Measurements from ENCODE around the gene LUC7L3.
"Not testable (repeated sequence)": the region's sequence is repeated elsewhere in the genome, so short reads cannot be mapped to it uniquely, and the experiment has no call there.

Gene LUC7L3

GRCh38 chr17:50719144-50719923, at the start of gene LUC7L3:
LUC7L3 (plus strand) TSS chr17:50719603; CDS start chr17:50719733, 130 bp downstream.
- DNase-seq, result peak; percentile 94

GRCh38 chr17:50672071-50672470, 47.3 kb upstream of the LUC7L3 start:
- no peak for DNase-seq

GRCh38 chr17:50672831-50673551, 46.4 kb upstream of the LUC7L3 start:
- DNase-seq, result no peak

DNA sequence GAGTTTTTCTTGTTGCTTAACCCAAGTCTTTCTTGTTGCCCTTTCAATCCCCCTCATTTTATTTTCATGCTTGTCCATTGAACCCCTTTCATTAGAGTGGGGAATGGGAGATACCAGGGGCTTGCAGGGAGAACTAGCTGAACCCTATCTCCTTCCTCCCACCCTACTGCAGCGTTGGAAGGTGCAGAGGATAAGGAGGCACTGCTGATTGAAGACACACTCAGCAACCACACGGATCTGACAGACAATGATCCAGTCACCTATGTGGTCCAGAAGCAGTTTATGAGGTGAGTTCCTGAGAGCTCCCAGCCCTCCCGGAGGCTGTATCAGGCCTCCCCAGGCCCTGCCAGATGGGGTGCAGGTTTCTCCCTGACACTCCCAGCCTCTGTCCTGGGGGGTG, 44.2 kb upstream of the LUC7L3 start:
- no peak for DNase-seq

GRCh38 chr17:50675627-50676026, 43.8 kb upstream of the LUC7L3 start:
- no peak for DNase-seq

DNA sequence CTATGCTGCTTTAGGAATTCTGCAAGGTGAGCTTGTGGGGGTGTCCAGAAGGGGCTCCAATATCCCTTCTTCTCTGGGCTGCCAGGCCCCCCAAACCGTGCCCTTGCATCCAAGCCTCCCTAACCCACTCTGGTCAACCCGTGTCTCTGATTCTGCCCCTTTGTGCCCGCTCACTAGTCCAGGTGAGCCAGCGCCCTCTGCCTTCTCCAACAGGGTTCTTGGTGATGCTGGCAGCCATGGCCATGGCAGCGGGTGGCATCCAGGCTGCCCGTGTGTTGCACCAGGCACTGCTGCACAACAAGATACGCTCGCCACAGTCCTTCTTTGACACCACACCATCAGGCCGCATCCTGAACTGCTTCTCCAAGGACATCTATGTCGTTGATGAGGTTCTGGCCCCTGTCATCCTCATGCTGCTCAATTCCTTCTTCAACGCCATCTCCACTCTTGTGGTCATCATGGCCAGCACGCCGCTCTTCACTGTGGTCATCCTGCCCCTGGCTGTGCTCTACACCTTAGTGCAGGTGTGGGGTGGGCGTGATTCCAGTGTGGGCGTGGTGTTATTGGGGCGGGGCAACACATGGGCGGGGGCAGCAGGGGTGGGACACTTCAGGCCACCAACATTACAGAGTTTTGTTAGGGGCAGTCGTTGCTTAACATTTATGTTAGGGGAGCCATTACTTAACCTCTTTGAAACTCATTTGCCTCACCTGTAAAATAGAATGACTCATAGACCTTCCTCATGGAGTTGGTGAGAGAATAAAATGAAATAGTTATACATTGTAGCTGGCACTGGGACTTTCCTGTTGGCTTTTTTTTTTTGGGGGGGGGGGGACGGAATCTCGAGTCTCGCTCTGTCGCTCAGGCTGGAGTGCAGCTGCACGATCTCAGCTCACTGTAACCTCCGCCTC, 43.1 kb upstream of the LUC7L3 start:
- DNase-seq, result no peak

DNA sequence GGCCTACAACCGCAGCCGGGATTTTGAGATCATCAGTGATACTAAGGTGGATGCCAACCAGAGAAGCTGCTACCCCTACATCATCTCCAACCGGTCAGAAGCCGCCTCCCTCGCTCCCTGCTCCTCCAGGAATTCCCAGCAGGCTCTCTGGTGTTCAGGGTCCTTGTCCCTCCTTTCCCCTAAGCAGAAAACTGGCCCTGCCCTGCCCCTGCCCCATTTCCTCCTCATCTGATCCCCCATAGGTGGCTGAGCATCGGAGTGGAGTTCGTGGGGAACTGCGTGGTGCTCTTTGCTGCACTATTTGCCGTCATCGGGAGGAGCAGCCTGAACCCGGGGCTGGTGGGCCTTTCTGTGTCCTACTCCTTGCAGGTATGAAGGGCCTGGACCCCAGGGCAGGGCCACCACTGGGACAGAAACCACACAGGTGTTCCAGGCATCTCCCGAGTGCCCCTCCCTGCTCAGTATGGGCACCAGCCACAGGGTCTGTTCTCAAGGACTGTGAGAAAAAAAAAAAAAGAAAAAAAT, 41.5 kb upstream of the LUC7L3 start:
- no peak for DNase-seq

GRCh38 chr17:50679008-50679544, 40.3 kb upstream of the LUC7L3 start:
- DNase-seq, result no peak

DNA sequence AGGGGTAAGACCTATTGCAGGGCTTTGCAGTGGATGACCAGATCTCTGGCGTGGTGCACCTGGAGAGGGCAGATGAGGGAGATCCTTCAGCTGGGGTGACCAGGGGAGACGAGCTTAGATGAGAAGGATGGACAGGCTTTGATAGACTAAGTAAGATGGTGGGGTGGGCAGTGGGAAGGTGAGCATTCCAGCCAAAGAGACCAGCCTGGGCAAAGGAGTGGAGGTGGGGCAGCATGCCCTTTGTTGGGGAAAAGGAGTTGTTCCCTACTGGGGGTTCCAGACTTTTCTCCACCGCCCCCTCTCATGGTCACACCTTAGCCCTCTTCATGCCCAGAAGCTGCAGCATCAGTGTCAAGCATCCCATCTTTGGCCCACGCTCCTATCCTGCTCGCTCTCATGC, 39.3 kb upstream of the LUC7L3 start:
- DNase-seq, result no peak

DNA sequence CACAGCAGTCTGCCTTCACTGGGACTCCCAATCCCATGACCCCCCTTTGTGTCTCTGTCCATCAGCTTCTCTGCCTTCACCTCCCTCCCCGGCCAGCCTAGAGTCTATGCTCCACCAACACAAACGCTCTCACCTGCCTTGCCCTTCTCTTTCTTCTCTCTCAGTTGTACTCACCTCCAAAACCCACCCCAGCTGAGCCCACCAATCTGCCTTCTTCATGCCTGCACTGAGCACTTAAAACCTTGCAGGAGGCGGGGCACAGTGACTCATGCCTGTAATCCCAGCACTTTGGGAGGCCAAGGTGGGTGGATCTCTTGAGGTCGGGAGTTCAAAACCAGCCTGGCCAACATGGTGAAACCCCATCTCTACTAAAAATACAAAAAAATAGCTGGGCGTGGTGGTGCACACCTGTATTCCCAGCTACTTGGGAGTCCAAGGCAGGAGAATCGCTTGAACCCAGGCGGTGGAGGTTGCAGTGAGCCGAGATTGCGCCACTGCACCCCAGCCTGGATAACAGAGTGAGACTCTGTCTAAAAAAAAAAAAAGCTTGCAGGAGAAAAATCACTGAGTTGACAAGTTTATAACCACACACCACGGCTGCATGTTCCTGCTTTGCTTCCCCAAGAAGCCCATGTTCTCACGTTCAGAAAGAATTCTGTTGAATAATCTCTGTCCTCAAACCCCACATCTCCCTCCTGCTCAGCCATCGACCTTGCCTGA, 38.7 kb upstream of the LUC7L3 start:
- not testable (repeated sequence) for DNase-seq

- DNase-seq, result peak; percentile 83
Observed at GRCh38 chr17:50681263-50682200, 37.9 kb upstream of the LUC7L3 start.

DNA sequence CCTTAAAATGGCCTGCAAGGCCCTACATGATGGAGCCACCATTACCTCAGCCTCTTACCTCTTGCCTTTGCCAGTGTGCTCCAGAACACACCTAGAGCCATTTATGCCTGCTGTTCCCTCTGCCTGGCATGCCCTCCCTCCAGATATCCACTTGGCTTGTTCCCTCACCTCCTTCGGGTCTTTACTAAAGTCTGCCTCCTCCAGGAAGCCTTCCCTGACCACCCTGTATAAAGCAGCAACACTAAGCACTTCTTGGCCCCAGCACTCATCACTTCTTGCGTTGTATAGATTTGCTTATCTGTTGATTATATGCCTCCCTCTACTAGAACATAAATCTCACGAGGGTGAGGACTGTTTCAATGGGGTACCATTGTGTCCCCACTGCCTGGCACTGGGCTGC, 37.0 kb upstream of the LUC7L3 start:
- no peak for DNase-seq

DNA sequence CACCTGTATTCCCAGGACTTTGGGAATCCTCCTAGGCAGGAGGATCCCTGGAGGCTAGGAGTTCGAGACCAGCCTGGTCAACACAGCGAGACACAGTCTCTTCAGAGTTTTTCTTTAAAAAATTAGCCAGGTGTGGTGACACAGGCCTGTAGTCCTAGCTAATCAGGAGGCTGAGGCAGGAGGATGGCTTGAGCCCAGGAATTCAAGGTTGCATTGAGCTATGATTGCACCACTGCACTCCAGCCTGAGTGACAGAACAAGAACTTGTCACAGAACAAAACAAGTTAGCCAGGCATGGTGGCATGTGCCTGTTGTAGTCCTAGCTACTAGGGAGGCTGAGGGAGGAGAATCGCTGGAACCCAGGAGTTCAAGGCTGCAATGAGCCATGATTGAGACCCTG, 36.5 kb upstream of the LUC7L3 start:
- DNase-seq, result no peak

GRCh38 chr17:50683434-50684287, 35.7 kb upstream of the LUC7L3 start:
- DNase-seq, result no peak

GRCh38 chr17:50684288-50684611, 35.2 kb upstream of the LUC7L3 start:
- DNase-seq, result no peak

DNA sequence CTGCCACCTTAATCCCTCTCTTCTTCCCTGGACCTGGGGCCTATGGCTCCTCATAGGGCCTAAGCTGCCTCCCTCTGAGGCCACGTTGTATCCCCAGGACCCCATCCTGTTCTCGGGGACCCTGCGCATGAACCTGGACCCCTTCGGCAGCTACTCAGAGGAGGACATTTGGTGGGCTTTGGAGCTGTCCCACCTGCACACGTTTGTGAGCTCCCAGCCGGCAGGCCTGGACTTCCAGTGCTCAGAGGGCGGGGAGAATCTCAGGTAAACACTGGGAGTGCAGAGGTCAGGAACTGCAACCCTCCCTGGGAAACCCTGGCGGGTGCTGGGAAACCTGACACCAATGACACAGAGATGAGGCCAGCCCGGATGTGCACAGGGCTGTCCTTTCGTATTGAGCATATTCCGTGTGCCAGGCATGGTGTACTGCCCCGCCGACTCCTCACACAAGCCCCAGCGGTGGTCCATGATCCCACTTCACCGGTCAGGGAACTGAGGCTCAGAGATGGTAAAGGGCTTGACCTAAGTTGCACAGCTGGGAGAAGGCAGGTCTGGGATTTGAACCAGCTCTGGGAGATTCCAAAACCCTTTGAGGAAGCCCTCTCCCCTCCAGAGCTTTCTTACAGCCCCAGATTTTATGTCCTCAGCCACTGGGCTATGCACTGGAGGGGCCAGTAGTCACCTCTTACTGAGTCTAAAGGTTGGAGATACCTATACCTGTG, 34.6 kb upstream of the LUC7L3 start:
- no peak for DNase-seq

DNA sequence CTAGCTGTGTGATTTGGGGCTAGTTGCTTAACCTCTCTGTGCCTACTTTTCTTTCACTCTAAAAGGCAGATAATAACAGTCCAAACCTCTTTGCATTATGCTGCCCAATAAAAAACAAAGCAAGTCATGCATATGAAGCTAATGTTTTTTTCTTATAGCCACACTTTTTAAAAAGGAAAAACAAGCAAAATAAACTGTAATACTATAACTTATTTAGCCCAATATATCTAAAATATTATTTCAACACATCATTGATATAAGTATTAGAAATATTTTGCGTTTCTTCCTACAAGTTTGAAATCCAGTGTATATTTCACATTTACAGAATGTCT, 34.1 kb upstream of the LUC7L3 start:
- no peak for DNase-seq

- DNase-seq, result no peak
Observed at GRCh38 chr17:50685691-50686493, 33.5 kb upstream of the LUC7L3 start.
